IgD-negative memory B cell (primary cell): ENCODE data around the gene ZNF175. TPM values are rescaled to one million over a fixed set of nuclear protein-coding genes. Genes with fewer than 3 reads are reported as not detected.
A peak's percentile ranks its signal among the peaks of the same experiment; 100 is the strongest.
"Not testable (repeated sequence)": the region's sequence is repeated elsewhere in the genome, so short reads cannot be mapped to it uniquely, and the experiment has no call there.

ENCODE experiments used
- H3K27ac Mint-ChIP-seq, 3 donors: one replicate each; pipeline ENCODE4 v1.8.0; 2020 to 2022; ENCODE audit warnings: mild to moderate bottlenecking in 3 of 3, mixed read lengths in 3 of 3, moderate library complexity in 1 of 3
- H3K27me3 Mint-ChIP-seq: one replicate; pipeline ENCODE4 v1.8.0; 2021; ENCODE audit warnings: mixed read lengths
- H3K36me3 Mint-ChIP-seq: one replicate; pipeline ENCODE4 v1.8.0; 2020; ENCODE audit warnings: mild to moderate bottlenecking, mixed read lengths
- H3K4me1 Mint-ChIP-seq, 3 donors: one replicate each; pipeline ENCODE4 v1.8.0; 2020 to 2022; ENCODE audit warnings: mixed read lengths in 3 of 3, mild to moderate bottlenecking in 1 of 3
- H3K4me3 Mint-ChIP-seq, 4 donors: one replicate each; pipeline ENCODE4 v1.8.0; 2020 to 2022; ENCODE audit warnings: mild to moderate bottlenecking in 4 of 4, mixed read lengths in 4 of 4, moderate library complexity in 3 of 4
- H3K9me3 Mint-ChIP-seq, 3 donors: one replicate each; pipeline ENCODE4 v1.8.0; 2020 to 2021; ENCODE audit warnings: mixed read lengths in 3 of 3, mild to moderate bottlenecking in 1 of 3
- polyA plus RNA-seq: library from polyadenylated mRNA; unstranded; fragments of 300-500 nt; fragmentation: Illumina TruSeq; gene quantifications from one replicate; pipeline ENCODE4 v1.2.3, GENCODE V29; 2021

The ZNF175 gene
- polyA plus RNA-seq, 1 donor from 2014 or later = 4.9 TPM

GRCh38 chr19:51610576-51610975, 39.5 kb downstream of the ZNF175 start:
- H3K9me3 Mint-ChIP-seq = peaks cover 0 to 4% (median 0%) of the 10 kb centered on the region in 3 donors
- no peaks in the 10 kb centered on the region for H3K27me3 Mint-ChIP-seq
- peak overlapping the region in 1 of 3 donors; percentile 68 for H3K27ac Mint-ChIP-seq
- H3K36me3 Mint-ChIP-seq = peaks cover 7% of the 10 kb centered on the region
- peaks cover 45 to 53% (median 53%) of the 10 kb centered on the region in 3 donors for H3K4me1 Mint-ChIP-seq
- H3K4me3 Mint-ChIP-seq = peak overlapping the region in 1 of 4 donors; percentile 17

DNA sequence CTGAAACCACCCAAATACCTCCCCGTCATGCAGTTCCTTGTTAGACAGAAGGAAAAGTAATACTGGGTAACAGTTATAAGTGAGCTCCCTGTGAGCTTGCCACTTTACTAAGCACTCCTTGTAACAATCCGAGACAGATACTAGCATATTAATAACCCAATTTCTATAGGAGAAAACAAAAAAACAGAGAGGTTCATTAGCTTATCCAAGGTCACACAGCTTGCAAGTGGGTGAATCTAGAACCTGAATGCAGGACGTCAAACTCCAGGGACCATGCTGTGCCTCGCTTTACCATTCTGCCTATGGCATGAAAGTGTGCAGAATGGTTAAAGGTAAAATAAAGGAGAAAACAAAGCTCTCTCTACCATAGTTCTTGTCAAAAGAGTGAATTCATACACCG, 43.7 kb downstream of the ZNF175 start:
- Mint-ChIP-seq H3K9me3 (peaks cover 0 to 4% (median 0%) of the 10 kb centered on the region in 3 donors), H3K27me3 (no peaks in the 10 kb centered on the region), H3K27ac (peak overlapping the region in 1 of 3 donors; percentile 47), H3K4me3 (no peak overlapping the region), H3K36me3 (peaks cover 4% of the 10 kb centered on the region), H3K4me1 (peaks cover 21 to 47% (median 28%) of the 10 kb centered on the region in 3 donors)

GRCh38 chr19:51615991-51616390, 44.9 kb downstream of the ZNF175 start:
- Mint-ChIP-seq H3K27ac (no peak overlapping the region), H3K27me3 (no peaks in the 10 kb centered on the region), H3K4me1 (peaks cover 21 to 49% (median 27%) of the 10 kb centered on the region in 3 donors), H3K9me3 (peaks cover 0 to 4% (median 0%) of the 10 kb centered on the region in 3 donors), H3K4me3 (no peak overlapping the region), H3K36me3 (peaks cover 4% of the 10 kb centered on the region)

DNA sequence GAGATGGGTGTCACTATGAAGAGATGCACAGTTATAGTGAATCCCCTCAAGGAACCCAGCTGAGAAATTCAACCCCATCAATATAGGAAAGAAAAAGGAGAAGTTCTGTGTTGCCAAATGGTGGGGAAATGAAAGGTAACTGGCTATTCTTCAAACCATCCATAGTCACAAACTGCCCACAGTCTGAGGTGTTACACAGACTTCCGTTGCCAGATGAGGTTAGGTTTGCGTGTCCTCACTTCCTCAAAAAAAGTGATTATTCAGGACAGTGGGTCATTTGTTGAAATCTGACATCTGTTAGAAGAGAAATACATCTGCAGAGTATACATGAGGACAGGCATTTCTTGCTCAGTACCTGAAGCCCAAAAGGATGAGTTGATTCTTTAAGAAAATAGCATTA, 50.1 kb downstream of the ZNF175 start:
- Mint-ChIP-seq H3K4me3 (peak overlapping the region in 1 of 4 donors; percentile 31), H3K4me1 (peaks cover 24 to 35% (median 25%) of the 10 kb centered on the region in 3 donors), H3K9me3 (peaks cover 0 to 2% (median 0%) of the 10 kb centered on the region in 3 donors), H3K36me3 (peaks cover 3% of the 10 kb centered on the region), H3K27ac (peak overlapping the region in 1 of 3 donors; percentile 40), H3K27me3 (no peaks in the 10 kb centered on the region)

DNA sequence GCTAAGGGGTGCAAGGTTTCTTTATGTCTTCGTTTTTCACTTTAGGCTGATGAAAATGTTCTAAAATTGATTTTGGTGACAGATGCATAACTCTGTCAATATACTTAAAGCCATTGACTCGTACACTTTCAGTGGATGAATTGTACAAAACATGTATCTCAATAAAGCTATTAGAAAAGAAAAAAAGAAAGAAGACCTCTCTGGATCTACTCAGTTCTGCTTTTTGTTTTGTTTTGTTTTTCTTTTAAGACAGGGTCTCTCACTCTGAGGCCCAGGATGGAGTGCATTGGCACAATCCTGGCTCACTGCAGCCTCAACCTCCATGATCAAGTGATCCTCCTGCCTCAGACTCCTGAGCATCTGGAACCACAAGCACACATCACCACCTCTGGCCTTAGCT, 55.6 kb downstream of the ZNF175 start:
- H3K9me3 Mint-ChIP-seq = peaks cover 0 to 2% (median 0%) of the 10 kb centered on the region in 3 donors
- peak overlapping the region in 1 of 3 donors; percentile 46 for H3K27ac Mint-ChIP-seq
- H3K27me3 Mint-ChIP-seq = no peaks in the 10 kb centered on the region
- H3K36me3 Mint-ChIP-seq = peaks cover 9% of the 10 kb centered on the region
- peaks cover 15 to 25% (median 16%) of the 10 kb centered on the region in 3 donors for H3K4me1 Mint-ChIP-seq
- H3K4me3 Mint-ChIP-seq = peak overlapping the region in 2 of 4 donors; percentile 31 to 71

DNA sequence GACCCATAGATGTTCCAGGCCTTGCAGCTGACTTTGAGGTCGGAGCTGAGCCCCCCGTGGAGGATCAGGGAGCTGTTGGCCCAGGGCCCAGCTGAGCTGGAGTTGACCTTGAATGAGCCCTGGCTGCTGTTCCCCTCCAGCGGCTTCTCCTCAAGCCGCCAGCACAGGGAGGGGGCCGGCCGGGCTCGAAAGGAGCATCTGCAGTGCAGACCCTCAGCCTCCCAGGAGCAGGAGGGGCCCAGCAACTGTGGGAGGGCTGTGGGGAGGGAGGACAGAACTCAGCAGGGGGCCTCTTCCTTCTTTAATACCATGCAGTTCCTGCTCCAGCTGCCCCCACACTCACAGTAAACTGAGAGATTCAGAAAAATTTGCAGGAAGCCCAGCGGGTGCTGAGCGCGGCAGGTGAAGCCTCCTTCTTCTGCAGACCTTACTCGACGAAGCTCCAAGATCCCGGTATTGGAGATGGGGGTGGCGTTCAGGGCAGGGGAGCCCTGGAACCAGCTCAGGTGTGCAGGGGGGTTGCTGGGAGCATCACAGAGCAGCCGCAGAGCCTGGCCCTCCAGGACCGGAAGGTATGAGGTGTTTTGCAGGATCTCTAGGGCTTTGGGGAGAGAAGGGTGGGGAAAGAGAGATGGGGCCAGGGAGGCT, 56.5 kb downstream of the ZNF175 start:
- Mint-ChIP-seq H3K36me3 (peaks cover 9% of the 10 kb centered on the region), H3K27ac (peak overlapping the region in 1 of 3 donors; percentile 46), H3K27me3 (no peaks in the 10 kb centered on the region), H3K4me3 (peak overlapping the region in 1 of 4 donors; percentile 64), H3K9me3 (peaks cover 0 to 2% (median 0%) of the 10 kb centered on the region in 3 donors), H3K4me1 (peaks cover 15 to 25% (median 15%) of the 10 kb centered on the region in 3 donors)

DNA sequence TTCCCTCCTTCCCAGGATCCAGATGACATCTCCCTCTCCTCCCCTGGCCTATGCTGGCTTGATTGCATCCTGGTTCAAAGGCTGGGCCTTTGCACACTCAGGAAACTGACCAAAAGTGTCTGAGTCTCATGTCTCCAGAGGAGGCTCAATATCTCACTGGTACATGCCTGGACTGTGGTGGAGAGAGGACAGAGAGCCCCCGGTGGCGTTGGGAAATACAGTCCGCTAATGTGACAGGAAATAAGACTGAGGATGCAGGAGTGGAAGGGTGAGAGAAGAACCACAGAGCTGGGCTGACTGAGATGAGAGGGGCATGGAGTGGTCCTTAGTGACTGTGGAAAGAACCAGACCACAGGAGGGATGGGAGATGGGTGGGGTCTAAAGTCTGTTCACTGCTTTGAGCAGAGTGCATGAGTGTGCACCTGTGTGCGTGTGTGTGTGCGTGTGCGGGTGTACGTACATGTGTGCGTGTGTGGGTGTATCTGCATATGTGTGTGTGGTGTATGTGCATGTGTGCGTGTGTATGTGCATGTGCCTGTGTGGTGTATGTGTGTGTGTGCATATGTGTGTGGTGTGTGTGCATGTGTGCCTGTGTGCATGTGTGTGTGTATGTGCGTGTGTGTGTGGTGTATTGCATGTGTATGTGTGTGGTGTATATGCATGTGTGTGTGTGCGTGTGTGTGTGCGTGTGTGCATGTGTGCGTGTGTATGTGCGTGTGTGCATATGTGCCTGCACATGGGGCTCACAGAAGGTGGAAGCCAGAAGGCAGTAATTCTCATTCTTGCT, 57.3 kb downstream of the ZNF175 start:
- peaks cover 13 to 25% (median 15%) of the 10 kb centered on the region in 3 donors for H3K4me1 Mint-ChIP-seq
- no peaks in the 10 kb centered on the region for H3K27me3 Mint-ChIP-seq
- H3K27ac Mint-ChIP-seq = peak overlapping the region in 2 of 3 donors; percentile 67 to 74
- H3K4me3 Mint-ChIP-seq = peak overlapping the region; percentile 24 to 75 (median 64)
- peaks cover 0 to 2% (median 0%) of the 10 kb centered on the region in 3 donors for H3K9me3 Mint-ChIP-seq
- peaks cover 9% of the 10 kb centered on the region for H3K36me3 Mint-ChIP-seq

- Mint-ChIP-seq H3K27ac (peak within 1 kb of the TSS in 2 of 3 donors; percentile 74 to 85), H3K4me3 (peak within 1 kb of the TSS in 3 of 4 donors; percentile 81 to 96 (median 92)), H3K4me1 (peaks cover 10 to 29% (median 11%) of the 10 kb centered on the region in 3 donors)
- not testable (repeated sequence) for H3K36me3 Mint-ChIP-seq, H3K27me3 Mint-ChIP-seq, H3K9me3 Mint-ChIP-seq
Measured at GRCh38 chr19:51630315-51630714, 59.2 kb downstream of the ZNF175 start, which contains the start of gene SIGLEC5. SIGLEC5 (minus strand) TSS chr19:51630401; CDS start chr19:51630335, 66 bp downstream.

- H3K9me3 Mint-ChIP-seq = no peaks in the 10 kb centered on the region
- peaks cover 7 to 26% (median 8%) of the 10 kb centered on the region in 3 donors for H3K4me1 Mint-ChIP-seq
- peaks cover 2% of the 10 kb centered on the region for H3K36me3 Mint-ChIP-seq
- H3K27ac Mint-ChIP-seq = no peak overlapping the region
- peak overlapping the region in 1 of 4 donors; percentile 72 for H3K4me3 Mint-ChIP-seq
- no peaks in the 10 kb centered on the region for H3K27me3 Mint-ChIP-seq
Measured at GRCh38 chr19:51632126-51632525, 61.0 kb downstream of the ZNF175 start.

GRCh38 chr19:51637362-51637978, 66.4 kb downstream of the ZNF175 start:
- Mint-ChIP-seq H3K4me1 (peaks cover 14 to 35% (median 20%) of the 10 kb centered on the region in 3 donors), H3K4me3 (peak overlapping the region in 1 of 4 donors; percentile 63), H3K27ac (no peak overlapping the region), H3K27me3 (no peaks in the 10 kb centered on the region), H3K9me3 (no peaks in the 10 kb centered on the region), H3K36me3 (peaks cover 3% of the 10 kb centered on the region)

GRCh38 chr19:51639916-51640315, 68.8 kb downstream of the ZNF175 start:
- H3K4me1 Mint-ChIP-seq = peaks cover 19 to 44% (median 33%) of the 10 kb centered on the region in 3 donors
- H3K36me3 Mint-ChIP-seq = peaks cover 3% of the 10 kb centered on the region
- H3K27ac Mint-ChIP-seq = no peak overlapping the region
- peak overlapping the region in 1 of 4 donors; percentile 26 for H3K4me3 Mint-ChIP-seq
- H3K9me3 Mint-ChIP-seq = no peaks in the 10 kb centered on the region
- H3K27me3 Mint-ChIP-seq = no peaks in the 10 kb centered on the region

- Mint-ChIP-seq H3K27ac (no peak overlapping the region), H3K9me3 (no peaks in the 10 kb centered on the region), H3K36me3 (peaks cover 3% of the 10 kb centered on the region), H3K4me3 (peak overlapping the region in 1 of 4 donors; percentile 26), H3K4me1 (peaks cover 22 to 44% (median 35%) of the 10 kb centered on the region in 3 donors), H3K27me3 (no peaks in the 10 kb centered on the region)
Measured at GRCh38 chr19:51640386-51640785, 69.3 kb downstream of the ZNF175 start.

GRCh38 chr19:51641648-51642047, 70.6 kb downstream of the ZNF175 start:
- Mint-ChIP-seq H3K4me1 (peaks cover 22 to 42% (median 34%) of the 10 kb centered on the region in 3 donors), H3K27ac (peak overlapping the region in 1 of 3 donors; percentile 88), H3K36me3 (peaks cover 3% of the 10 kb centered on the region), H3K27me3 (no peaks in the 10 kb centered on the region), H3K4me3 (peak overlapping the region; percentile 18 to 86 (median 71)), H3K9me3 (no peaks in the 10 kb centered on the region)
